SK-N-MC (cell line): ENCODE results near the gene EVX2.

Experiments
- EZH2 ChIP-seq: fragments of 200-600 bp; sonication (generic); IDR thresholded peaks from one replicate; pipeline ENCODE4 v1.6.1; 2017; ENCODE audit warnings: antibody characterized with exemption
- FOXP2 ChIP-seq: optimal IDR thresholded peaks from 2 replicates; pipeline ENCODE3; 2011; ENCODE audit warnings: mild to moderate bottlenecking, moderate library complexity; ENCODE audit not compliant: insufficient read depth; ENCODE audit errors: extremely low read length, control extremely low read depth

- no peak for TF ChIP-seq EZH2
- no peak for TF ChIP-seq FOXP2
Measured at GRCh38 chr2:176097820-176098365, 14.1 kb upstream of the EVX2 start.
